CD14-positive monocyte (primary cell): ENCODE data around the gene DYNLT2. TPM values are rescaled to one million over a fixed set of nuclear protein-coding genes. Genes with fewer than 3 reads are reported as not detected.

Experiments
- DNase-seq, 3 donors: peaks; one replicate each; pipeline ENCODE4 v3.0.0-alpha.2; 2011 to 2022
- H2AFZ ChIP-seq: 2 replicates; pipeline ENCODE4 v1.6.0; 2012; ENCODE audit warnings: mild to moderate bottlenecking, low read depth, low read length, inconsistent platforms; ENCODE audit not compliant: insufficient read depth, poor library complexity, severe bottlenecking
- H3K27ac ChIP-seq, 2 donors: 1 replicate in 1 of 2; 2 replicates in 1 of 2; pipeline ENCODE4 v1.5.1; 2012 to 2013; ENCODE audit warnings: low read length in 2 of 2, control low read depth in 1 of 2, inconsistent platforms in 1 of 2, low read depth in 1 of 2, mild to moderate bottlenecking in 1 of 2
- H3K27me3 ChIP-seq, 2 donors: one replicate each; pipeline versions ENCODE4 v1.6.0 to v1.6.1; 2011 to 2013; ENCODE audit warnings: low read length in 2 of 2; ENCODE audit not compliant: control insufficient read depth in 2 of 2, insufficient read depth in 2 of 2
- H3K36me3 ChIP-seq, 2 donors: replicated peaks in 1 of 2; 1 replicate in 1 of 2; 2 replicates in 1 of 2; pipeline versions ENCODE4 v1.5.1 to v1.6.1; 2012 to 2013; ENCODE audit warnings: low read length in 2 of 2, control low read depth in 1 of 2, inconsistent platforms in 1 of 2, mild to moderate bottlenecking in 1 of 2; ENCODE audit not compliant: insufficient read depth in 2 of 2, control insufficient read depth in 1 of 2
- H3K4me1 ChIP-seq, 2 donors: 1 replicate in 1 of 2; 2 replicates in 1 of 2; pipeline versions ENCODE4 v1.5.1 to v1.6.1; 2012 to 2013; ENCODE audit warnings: low read length in 2 of 2, control low read depth in 1 of 2, inconsistent platforms in 1 of 2, mild to moderate bottlenecking in 1 of 2, moderate library complexity in 1 of 2; ENCODE audit not compliant: insufficient read depth in 2 of 2, control insufficient read depth in 1 of 2
- H3K4me2 ChIP-seq: replicated peaks from 2 replicates; pipeline ENCODE3; 2012; ENCODE audit warnings: low read length, moderate library complexity, mild to moderate bottlenecking; ENCODE audit not compliant: poor library complexity, severe bottlenecking; ENCODE audit errors: extremely low read depth
- H3K4me3 ChIP-seq, 3 experiments: fragments of 200-600 bp in 1 of 3; sonication (generic) in 1 of 3; replicated peaks in 1 of 3; 1 replicate in 2 of 3; 2 replicates in 1 of 3; pipeline ENCODE4 v1.5.1; 2011 to 2013; ENCODE audit warnings: low read length in 3 of 3, mild to moderate bottlenecking in 3 of 3, control low read depth in 2 of 3, low read depth in 2 of 3, inconsistent platforms in 1 of 3, moderate library complexity in 1 of 3
- H3K79me2 ChIP-seq: 2 replicates; pipeline ENCODE4 v1.6.0; 2012; ENCODE audit warnings: mild to moderate bottlenecking, control low read depth, inconsistent platforms, low read length, moderate library complexity; ENCODE audit not compliant: insufficient read depth
- H3K9ac ChIP-seq: 2 replicates; pipeline ENCODE4 v1.6.0; 2017; ENCODE audit warnings: low read length, mild to moderate bottlenecking; ENCODE audit not compliant: insufficient read depth, poor library complexity, severe bottlenecking
- H3K9me3 ChIP-seq, 2 donors: replicated peaks in 1 of 2; 1 replicate in 1 of 2; 2 replicates in 1 of 2; pipeline versions ENCODE4 v1.5.1 to v1.6.1; 2012 to 2013; ENCODE audit warnings: low read length in 2 of 2, control low read depth in 1 of 2; ENCODE audit not compliant: control insufficient read depth in 1 of 2, insufficient read depth in 1 of 2
- H4K20me1 ChIP-seq: 2 replicates; pipeline ENCODE4 v1.6.0; 2012; ENCODE audit warnings: mild to moderate bottlenecking, low read length, control low read depth, moderate library complexity; ENCODE audit not compliant: insufficient read depth
- H3K27ac Mint-ChIP-seq, 7 donors: one replicate each; pipeline ENCODE4 v1.8.0; 2020; ENCODE audit warnings: mild to moderate bottlenecking in 7 of 7, mixed read lengths in 7 of 7, moderate library complexity in 6 of 7, inconsistent platforms in 2 of 7
- H3K27me3 Mint-ChIP-seq, 3 donors: one replicate each; pipeline ENCODE4 v1.8.0; 2021 to 2022; ENCODE audit warnings: low read depth in 3 of 3, mild to moderate bottlenecking in 3 of 3, mixed read lengths in 3 of 3, moderate library complexity in 3 of 3, inconsistent platforms in 1 of 3
- H3K36me3 Mint-ChIP-seq, 2 donors: one replicate each; pipeline ENCODE4 v1.8.0; 2020; ENCODE audit warnings: mixed read lengths in 2 of 2, inconsistent platforms in 1 of 2, mild to moderate bottlenecking in 1 of 2
- H3K4me1 Mint-ChIP-seq: one replicate; pipeline ENCODE4 v1.8.0; 2020; ENCODE audit warnings: mild to moderate bottlenecking, mixed read lengths
- H3K4me3 Mint-ChIP-seq, 2 donors: one replicate each; pipeline ENCODE4 v1.8.0; 2020; ENCODE audit warnings: mild to moderate bottlenecking in 2 of 2, mixed read lengths in 2 of 2, moderate library complexity in 1 of 2
- H3K9me3 Mint-ChIP-seq, 7 donors: one replicate each; pipeline ENCODE4 v1.8.0; 2020 to 2022; ENCODE audit warnings: mixed read lengths in 7 of 7, mild to moderate bottlenecking in 6 of 7, moderate library complexity in 6 of 7, inconsistent platforms in 2 of 7
- CTCF ChIP-seq: fragments of 200-600 bp; IDR thresholded peaks from one replicate; pipeline ENCODE4 v1.8.0; 2022; ENCODE audit warnings: antibody characterized with exemption, mild to moderate bottlenecking
- WGBS: methylation state at CpG from one replicate; pipeline ENCODE4 v1.1.5; 2013; ENCODE audit warnings: missing lambda C conversion rate; ENCODE audit not compliant: insufficient coverage; 5-methylcytosine and 5-hydroxymethylcytosine counted together
- intact Hi-C, 2 donors: fragments of 100-400 bp; cut with micrococcal nuclease; formaldehyde crosslinking; loops; one replicate each; pipeline versions ENCODE4 v1.15.0 to v1.15.1; 2023
- polyA plus RNA-seq, 3 donors: library from polyadenylated mRNA; depleted of rRNA in 1 of 3; unstranded in 2 of 3; stranded (reverse) in 1 of 3; fragments of 300-500 nt in 2 of 3; fragments of >200 nt in 1 of 3; fragmentation: Illumina TruSeq in 2 of 3; gene quantifications; 1 replicate in 2 of 3; 2 replicates in 1 of 3; pipeline ENCODE4 v1.2.3, GENCODE V29; 2012 to 2021

Gene DYNLT2
- polyA plus RNA-seq, 3 donors = 0.19 to 1.5 (median 0.86) TPM

GRCh38 chr6:169741344-169741743 lies 10.0 kb downstream of the DYNLT2 start:
- H3K4me1 Mint-ChIP-seq = no peaks in the 10 kb centered on the region
- H3K4me1 ChIP-seq = no peaks in the 10 kb centered on the region
- no peak overlapping the region for H2AFZ ChIP-seq
- H3K27ac ChIP-seq = no peak overlapping the region
- H3K79me2 ChIP-seq = no peaks in the 10 kb centered on the region
- H3K4me3 ChIP-seq = no peak overlapping the region
- H3K9ac ChIP-seq = no peak overlapping the region
- H3K27me3 ChIP-seq = peaks cover 0 to 2% of the 10 kb centered on the region in 2 donors
- H3K36me3 ChIP-seq = no peaks in the 10 kb centered on the region
- no peak overlapping the region for H3K4me2 ChIP-seq
- H3K27me3 Mint-ChIP-seq = peaks cover 2 to 8% (median 3%) of the 10 kb centered on the region in 3 donors
- no peak overlapping the region for H3K4me3 Mint-ChIP-seq
- DNase-seq = no peak
- H3K36me3 Mint-ChIP-seq = no peaks in the 10 kb centered on the region
- H3K9me3 Mint-ChIP-seq = peaks cover 0 to 13% (median 8%) of the 10 kb centered on the region in 7 donors
- H3K27ac Mint-ChIP-seq = no peak overlapping the region
- H4K20me1 ChIP-seq = no peaks in the 10 kb centered on the region
- intact Hi-C loops = no loop called here
- no peaks in the 10 kb centered on the region for H3K9me3 ChIP-seq
- TF ChIP-seq CTCF = no peak

GRCh38 chr6:169738976-169739529 lies 12.3 kb downstream of the DYNLT2 start:
- no peak overlapping the region for H3K4me2 ChIP-seq
- H4K20me1 ChIP-seq = no peaks in the 10 kb centered on the region
- no peak overlapping the region for H2AFZ ChIP-seq
- H3K27ac ChIP-seq = no peak overlapping the region
- no peaks in the 10 kb centered on the region for H3K36me3 ChIP-seq
- peaks cover 0 to 3% (median 0%) of the 10 kb centered on the region in 7 donors for H3K9me3 Mint-ChIP-seq
- H3K27ac Mint-ChIP-seq = no peak overlapping the region
- no peak for TF ChIP-seq CTCF
- no peaks in the 10 kb centered on the region for H3K4me1 Mint-ChIP-seq
- H3K9me3 ChIP-seq = no peaks in the 10 kb centered on the region
- WGBS = no CpG with 5 or more reads among the region's 2 CpGs
- H3K4me1 ChIP-seq = no peaks in the 10 kb centered on the region
- no peaks in the 10 kb centered on the region for H3K27me3 ChIP-seq
- peaks cover 6 to 10% (median 9%) of the 10 kb centered on the region in 3 donors for H3K27me3 Mint-ChIP-seq
- no peak overlapping the region for H3K4me3 Mint-ChIP-seq
- no peaks in the 10 kb centered on the region for H3K79me2 ChIP-seq
- H3K9ac ChIP-seq = no peak overlapping the region
- no peaks in the 10 kb centered on the region for H3K36me3 Mint-ChIP-seq
- DNase-seq = no peak
- intact Hi-C loops = no loop called here
- no peak overlapping the region for H3K4me3 ChIP-seq
